ENCODE results near the gene ADAM19.
"Not testable (repeated sequence)": the region's sequence is repeated elsewhere in the genome, so short reads cannot be mapped to it uniquely, and the experiment has no call there.

ADAM19 gene

DNA sequence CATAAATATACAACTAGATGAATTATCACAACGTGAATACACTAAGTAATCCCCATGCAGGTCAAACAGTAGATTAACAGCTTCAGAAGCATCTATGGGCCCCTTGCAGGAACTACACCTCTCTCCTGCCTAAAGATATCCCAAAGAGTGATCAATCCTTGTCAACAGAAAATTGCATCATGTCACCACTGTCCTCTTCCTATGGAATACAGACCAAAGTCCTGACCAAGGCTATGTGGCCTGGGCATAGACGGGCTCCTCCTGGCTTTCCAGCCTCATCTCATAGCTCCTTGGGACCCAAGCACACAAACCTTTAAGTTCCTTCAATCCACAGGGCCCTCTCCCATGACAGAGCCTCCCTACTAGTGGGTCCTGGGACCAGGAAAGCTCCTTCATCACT, 90.2 kb downstream of the ADAM19 start:
- no peak for DNase-seq (ENCODE audit: low read depth)

DNA sequence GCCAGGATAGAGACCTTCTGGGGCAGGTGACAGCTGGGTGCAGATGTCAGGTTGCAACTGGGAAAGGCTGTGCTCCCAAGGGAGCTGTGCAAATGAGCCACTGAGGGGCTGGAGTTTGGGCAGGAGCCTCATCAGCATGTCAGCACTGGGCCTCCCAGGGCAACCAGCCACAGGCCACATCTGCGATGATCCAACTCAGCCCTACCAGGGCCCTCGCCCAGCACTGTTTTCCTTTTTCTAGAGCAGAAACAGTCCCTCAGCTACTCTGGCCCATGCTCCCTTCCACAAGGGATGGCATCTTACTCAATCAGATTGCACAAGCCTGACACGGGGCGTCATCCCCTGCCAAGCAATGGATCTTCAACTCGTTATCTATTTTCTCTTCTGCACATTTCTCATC, 90.8 kb downstream of the ADAM19 start:
- DNase-seq (ENCODE audit: low read depth) = peak; percentile 83

DNA sequence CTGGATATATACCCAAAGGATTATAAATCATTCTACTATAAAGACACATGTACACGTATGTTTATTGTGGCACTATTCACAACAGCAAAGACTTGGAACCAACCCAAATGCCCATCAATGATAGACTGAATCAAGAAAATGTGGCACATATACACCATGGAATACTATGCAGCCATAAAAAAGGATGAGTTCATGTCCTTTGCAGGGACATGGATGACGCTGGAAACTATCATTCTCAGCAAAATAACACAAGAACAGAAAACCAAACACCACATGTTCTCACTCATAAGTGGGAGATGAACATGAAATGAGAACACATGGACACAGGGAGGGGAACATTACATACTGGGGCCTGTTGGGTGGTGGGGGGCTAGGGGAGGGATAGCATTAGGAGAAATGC, 92.9 kb downstream of the ADAM19 start:
- DNase-seq (ENCODE audit: low read depth) = not testable (repeated sequence)

DNA sequence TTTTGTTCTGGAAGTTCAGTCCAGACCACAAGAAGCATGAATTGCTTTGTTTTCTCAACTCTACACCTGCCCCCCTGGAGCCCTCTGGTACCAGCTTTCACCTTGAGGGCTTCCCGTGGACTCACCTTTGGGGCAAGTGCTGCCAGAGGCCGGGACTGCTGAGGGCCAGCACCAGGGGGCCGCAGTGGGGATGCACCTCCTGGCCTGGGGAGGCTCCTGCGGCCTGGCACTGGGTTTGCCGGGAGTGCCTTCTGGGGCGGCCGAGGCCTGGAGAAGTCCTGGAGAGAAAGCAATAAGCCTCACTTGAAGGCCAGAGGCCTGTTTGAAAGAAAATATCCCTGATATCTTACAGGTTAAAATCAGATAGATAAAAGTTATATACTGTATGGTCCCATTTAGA, 93.9 kb downstream of the ADAM19 start:
- DNase-seq (ENCODE audit: low read depth) = no peak

DNA sequence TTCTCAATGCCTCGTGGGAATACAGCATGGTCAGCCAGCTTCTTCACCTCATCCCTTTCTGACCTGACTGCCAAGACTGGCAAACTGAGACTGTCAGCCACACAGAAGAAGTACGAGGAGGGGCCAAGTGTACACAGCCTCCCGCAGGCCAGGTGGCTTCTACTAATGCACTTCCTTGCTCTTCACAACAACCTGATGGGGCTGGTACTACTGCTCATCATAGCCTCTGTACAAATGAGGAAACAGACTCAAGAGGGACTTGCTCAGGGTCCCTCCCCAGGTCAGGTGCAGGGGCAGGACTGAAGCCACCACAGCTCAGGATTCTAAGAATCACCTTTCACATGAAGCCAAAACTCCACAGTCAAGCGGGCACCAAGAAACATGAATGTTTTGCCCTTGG, 94.3 kb downstream of the ADAM19 start:
- DNase-seq (ENCODE audit: low read depth) = no peak

DNA sequence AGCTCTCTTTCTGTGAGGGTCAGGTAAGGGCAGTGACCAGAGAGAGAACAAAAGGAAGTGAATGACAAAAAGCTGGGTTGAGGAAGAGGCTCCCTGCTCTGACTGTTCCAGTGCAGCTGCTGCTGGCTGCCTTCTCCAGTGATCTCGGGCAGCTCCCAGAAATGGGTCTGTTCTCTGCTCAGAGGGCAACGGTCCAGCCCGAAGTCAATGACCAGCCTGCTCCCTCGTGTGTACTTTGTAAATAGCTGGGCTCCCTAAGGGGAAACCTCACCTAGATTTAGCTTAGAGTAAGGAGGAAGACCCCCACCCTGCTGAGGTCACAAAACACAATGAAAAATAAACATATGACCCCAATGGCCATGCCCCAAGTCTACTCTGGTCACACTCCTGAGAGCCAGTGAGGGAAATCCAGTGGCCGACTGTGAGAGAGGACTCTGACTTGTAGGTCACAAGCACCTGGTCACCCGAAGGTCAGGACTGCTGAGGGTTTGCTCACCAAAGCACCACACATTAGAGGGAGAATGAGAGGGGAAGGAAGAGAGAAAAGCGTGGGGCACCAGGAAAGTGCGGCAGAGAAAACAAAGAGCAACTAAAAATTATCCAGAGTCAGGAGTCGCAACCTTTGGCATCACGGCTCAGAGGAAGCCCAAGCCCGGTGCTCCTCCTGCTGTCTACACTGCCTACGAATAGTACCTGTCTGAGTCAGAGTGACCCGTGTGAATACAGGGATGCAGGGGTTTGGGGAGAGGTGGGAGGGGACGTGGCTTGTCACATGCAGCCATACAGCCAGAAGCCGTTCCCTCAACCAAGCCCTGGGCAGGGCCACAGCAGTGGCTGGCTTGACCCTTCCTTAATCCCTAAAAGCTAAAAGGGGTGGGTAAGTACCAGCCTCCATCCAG, 95.7 kb downstream of the ADAM19 start:
- no peak for DNase-seq (ENCODE audit: low read depth)

DNA sequence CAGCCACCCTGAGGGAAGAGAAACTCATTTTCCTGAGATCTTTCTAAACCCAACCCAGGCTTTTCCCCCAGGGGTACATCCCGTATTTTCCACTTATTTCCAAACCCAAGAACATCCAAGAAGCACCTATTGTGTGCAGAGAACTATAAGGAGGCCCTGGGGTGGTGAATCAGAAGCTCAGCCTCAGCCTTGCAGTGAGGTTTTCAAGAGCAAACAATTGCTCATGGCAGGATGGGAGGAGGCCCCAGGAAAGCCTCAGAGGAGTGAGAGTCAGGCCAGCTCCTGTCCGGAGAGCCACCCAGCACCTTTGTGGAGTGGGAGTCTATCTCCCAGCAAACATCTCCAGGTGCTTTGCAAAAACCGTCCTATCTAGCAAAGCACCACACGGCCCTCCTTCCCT, 96.4 kb downstream of the ADAM19 start:
- no peak for DNase-seq (ENCODE audit: low read depth)

DNA sequence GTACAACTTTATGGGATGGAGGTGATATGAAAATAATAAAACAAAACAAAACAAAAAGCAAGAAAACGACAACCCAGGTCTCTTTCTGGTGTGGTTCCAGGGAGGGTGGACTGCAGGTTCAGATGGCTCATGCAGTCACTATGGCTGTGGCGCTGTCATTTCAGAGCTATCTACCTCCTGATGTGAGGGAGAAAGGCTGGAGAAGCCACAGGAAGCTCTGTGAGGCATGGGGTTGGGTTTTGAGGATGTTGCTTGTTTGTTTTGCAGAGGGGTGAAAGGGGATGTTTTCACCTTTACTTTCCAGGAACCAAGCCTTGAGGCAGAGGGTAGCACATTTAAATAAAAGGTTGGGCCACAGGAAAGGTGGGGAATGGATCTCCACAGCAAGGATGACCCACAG, 96.8 kb downstream of the ADAM19 start:
- no peak for DNase-seq (ENCODE audit: low read depth)

DNA sequence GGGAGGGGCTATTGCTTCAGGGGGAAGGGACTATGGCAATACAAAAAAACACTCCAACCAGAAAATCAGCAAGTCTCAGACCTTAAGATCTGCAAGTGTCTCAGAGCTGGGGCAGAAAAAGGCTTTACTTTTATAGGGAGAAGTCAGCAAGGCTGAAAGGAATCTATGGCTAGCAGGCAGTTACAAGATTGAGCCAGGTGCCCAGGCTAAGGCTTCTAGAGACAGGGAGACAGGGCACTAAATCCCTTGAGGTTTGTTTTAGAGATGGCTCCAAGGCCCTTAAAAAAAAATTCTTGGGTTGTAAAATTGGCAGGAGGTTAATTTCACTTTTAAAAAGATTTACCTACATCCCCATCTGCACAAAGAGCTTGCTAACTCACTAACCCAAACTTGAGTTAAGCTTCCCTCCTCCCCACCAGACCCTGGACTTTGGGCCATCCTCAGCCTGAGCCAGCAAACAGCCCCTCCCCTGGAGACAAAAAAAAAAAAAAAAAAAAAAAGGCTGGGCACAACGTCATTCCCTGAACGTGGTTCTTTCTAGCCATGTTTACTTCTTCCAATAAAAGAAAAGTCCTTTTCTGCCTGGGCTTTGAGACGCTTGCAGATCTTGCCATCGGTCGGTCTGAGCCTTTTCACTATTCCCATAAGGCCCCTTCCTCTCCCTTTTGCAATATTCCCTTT, 97.6 kb downstream of the ADAM19 start:
- no peak for DNase-seq (ENCODE audit: low read depth)

DNA sequence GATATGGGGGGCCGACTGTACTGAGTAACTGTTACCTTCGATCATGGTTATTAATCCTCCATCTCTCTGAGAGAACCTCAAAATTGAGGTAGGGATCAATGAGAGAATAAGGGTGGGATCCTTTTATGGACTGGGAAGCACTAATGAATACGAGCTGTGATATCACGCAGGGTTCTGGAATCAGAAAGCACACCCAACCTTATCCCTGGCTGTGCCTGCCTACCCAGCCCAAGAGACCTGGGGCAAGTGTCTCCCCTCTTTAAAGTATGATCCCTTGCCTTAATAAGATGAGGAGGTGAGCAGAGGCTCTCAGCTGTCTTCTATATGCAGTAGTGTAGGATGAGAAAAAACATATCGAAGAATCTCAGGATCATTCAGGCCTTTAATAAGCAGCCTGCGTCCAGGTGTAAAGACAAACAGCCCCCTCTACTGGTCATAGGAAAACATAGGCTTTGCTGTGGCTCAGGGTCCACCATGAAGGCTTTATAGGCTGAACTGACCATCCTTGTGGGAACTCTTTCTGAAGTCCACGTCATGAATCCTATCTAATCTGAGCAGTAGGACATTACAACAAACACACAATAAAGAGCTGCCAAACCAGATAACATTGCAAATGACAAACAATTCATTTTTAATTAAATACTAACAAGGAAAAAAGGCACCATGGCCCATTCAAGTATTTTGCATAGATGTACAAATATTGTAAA, 98.7 kb downstream of the ADAM19 start:
- DNase-seq (ENCODE audit: low read depth) = peak; percentile 71

DNA sequence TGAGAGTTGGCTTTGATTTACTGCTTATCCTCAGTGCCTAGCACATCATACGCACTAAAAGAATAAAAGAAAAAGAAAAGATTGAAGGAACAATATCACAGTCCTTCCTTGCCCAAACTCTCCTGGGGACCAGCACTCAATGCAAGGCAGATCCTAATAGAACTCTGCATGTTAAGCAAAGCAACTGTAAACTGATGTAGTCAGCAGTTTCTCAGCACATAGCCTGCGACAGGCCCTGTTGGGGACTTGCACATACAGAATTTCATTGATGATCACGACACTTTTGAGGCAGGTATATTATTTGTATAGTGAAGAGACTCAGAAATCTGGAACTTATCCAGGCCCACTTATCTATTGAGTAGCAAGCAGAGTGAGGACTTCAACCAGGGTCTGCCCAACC, 100.1 kb downstream of the ADAM19 start:
- DNase-seq (ENCODE audit: low read depth) = no peak

DNA sequence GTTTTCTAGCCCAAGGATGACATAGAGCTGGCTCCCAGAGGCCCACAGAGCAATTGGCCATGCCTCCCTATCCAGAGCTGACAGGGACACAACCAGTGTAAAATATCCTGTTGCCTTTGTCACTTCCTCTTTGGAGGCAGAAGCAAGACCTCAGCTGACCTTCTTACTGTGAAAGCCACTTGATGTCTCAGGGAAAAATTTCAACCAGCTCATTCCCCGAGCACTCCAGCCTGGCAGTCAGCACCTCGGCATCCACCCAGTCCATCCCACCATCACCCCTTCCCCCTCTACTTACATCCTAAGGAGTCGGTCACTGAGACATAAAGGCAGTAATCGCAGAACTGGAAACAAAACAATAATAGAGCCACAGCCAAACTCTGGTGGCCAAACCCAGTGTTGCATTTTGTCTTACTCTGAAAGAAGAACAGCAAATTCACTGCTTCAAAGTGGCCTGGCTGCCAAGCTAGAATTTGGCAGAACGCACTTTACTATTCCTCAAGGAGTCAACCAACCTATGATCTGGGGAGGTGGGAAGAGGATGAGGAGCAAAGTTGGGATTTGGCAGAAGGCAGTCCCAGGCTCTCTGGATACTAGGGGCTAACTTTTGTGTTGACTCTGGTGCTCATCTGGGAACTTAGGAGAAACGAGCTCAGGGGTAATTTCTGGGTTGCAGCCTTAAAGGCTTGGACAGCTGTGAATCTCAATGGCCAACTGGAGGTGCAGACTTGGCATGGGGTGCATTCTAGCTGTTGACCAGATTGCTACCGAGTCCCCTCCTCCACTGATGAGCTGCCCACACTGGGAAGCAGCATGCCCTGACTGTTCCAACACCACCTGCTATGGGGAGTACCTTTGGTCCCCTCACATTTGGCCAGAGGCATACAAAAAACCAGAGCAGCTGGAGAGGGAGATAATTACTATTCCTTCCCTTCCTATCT, 101.9 kb downstream of the ADAM19 start:
- no peak for DNase-seq (ENCODE audit: low read depth)

DNA sequence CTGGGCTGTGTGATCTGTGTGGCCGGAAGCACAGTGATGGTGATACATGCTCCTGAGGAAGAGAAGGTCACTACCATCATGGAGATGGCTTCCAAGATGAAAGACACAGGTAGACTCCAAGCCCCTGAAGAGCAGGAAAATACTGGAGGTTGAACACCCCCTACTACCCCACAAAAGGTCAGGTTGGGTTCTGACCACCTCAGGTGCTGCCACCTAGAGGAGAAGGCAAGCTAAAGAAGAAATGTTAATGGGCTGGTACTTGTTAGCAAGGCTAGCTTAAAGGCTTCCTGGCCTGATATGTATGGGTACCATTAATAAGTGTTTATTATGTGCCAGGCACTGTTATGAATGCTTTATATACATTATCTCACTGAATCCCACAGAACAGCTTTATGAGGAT, 103.9 kb downstream of the ADAM19 start:
- peak; percentile 32 for DNase-seq (ENCODE audit: low read depth)

DNA sequence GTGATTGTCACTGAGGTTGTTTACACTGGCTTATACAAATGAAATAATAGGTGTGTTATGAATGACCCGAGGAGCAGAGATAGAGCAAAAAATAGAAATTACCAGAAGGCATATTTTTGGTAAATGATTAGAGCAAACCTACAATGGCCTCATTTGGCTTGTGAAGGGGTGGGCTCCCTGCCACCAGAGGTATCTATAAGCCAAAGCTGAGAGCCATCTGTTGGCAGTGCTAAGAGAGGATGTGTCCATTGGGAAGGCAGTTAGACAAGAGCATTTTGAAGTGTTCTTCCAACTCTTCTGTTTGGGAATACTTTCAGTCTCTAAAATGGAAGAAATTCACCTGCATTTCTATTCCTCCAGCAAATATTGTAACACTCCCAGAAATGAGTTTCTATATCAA, 104.9 kb downstream of the ADAM19 start:
- no peak for DNase-seq (ENCODE audit: low read depth)

DNA sequence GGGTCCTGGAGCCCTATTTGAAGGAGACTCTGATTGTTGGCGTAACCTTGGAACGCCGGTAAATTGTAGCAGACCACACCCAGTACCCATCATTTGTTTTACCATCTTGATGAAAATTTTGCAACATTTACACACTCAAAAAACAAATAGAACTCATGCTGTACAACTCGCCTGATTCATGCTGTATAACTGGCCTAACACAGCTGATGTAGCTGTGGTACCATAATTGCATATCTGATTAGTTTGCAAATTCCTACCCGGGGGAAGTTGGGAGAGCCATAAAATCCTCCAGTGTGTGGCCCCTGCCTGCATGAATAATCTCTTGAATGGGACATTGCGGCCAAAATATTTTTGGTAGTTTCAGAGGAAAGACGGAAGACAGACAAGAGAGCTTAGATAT, 105.9 kb downstream of the ADAM19 start:
- no peak for DNase-seq (ENCODE audit: low read depth)

DNA sequence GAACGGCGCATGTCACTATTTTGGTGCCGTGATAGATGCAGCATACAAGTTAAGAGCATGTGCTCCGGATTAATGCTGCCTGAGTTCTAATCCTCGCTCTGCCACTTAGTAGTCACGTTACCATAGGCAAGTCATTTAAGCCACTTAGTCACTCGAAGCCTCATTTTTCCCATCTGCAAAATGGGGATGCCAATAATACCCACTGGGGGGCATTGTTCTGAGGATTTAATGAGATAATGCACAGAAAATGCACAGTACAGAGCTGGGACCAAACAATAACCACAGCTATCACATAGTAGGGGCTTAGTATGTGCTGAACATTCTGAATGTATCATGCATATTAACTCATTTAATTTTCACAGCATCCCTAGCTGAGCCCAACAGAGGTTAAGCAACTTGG, 106.5 kb downstream of the ADAM19 start:
- no peak for DNase-seq (ENCODE audit: low read depth)

DNA sequence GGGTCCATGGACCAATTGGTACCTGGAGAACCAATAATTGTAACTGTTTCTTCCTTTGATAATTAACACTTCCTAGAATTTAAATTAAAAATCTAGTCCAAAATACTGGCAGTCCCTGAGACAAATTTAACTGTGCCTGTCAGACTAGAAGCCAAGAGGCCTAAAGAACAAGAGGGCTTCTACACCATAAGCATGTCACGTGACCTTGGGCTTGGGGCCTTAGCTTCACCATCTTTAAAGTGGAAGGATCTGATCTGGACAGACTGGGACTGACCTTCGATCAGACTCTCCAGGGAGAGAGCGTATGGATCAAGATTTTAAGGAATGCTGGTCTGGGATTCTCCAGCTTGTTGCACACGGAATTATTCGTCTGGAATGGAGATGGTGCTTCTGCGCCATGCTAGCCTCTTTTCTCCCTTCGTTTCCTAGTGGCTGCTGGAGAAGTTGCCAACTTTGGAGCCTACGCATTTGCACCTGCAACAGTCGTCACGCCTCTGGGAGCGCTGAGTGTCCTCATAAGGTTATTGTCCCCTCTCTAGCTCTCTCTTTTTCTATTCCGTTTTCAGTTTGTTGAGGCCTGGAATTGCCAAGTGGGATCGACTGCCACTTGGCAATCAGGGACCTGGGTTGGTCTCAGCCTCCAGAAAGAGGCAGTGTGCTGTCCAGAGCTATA, 107.1 kb downstream of the ADAM19 start:
- no peak for DNase-seq (ENCODE audit: low read depth)

DNA sequence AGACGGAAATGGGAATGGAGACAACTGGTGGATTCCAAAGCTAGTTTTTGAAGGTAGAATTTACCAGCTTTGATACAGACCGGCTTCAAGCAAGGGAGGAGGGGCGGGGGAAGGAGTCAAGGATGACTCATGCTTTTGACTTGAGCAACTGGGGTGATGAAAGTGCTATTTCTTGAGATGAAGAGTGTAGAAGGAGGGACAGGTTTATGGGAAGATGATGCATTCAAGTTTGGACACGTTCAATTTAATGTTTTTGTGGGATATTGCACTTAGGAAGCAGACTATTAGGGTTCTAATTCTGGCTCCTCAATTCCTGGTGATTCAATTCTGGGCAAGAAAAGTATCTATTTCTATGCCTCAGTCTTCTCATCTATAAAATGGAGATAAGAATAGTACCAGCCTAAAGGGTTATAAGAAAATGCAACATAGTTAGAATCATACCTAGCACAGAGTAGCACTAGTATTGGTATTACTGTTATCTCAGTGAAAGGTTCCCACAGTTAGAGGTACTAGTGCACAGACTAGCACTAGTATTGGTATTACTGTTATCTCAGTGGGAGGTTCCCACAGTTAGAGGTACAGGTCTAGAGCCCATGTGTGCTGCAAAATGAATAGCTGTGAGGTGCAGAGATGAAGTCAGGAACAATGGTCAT, 110.9 kb downstream of the ADAM19 start:
- DNase-seq (ENCODE audit: low read depth) = peak; percentile 90

DNA sequence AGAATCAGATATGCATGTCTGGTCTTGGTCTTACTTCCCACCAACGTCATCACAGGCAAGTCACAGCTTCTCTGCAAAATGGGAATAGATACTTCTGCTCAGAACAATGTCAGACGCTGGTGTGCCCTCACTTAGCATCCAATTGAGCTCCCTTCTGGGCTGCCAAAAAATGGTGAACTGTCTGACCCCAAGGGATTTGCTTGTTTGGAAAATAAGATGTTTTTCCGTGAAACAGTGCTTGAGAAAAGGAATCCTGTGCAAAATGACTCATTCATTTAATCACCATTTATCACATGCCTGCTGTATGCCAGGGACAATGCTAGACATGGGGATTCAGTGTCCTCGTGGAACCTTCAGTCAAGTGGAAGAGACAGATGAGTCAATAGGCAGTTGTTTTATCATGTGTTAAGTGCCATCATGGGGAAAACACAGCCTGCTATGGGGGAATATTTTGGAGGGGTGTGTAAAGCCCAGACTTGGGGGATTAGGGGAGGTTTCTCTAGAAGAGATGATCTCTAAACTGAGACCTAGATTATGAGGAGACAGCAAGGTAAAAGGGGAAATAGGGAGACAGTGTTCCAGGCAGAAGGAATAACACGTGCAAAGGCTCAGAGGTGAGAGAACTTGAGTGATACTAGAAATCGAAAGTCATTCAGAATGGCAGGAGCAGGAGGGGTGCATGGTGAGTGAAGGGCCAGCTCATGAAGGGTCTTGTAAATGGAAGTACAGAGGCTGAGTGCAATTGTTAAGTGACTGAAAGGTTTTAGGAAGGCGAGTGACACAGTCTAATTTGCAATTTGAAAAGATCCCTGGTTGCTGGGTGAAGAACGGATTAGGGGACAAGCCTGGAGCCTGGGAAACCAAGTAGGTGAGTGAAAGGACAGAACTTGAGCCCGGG, 111.7 kb downstream of the ADAM19 start:
- DNase-seq (ENCODE audit: low read depth) = peak; percentile 56

DNA sequence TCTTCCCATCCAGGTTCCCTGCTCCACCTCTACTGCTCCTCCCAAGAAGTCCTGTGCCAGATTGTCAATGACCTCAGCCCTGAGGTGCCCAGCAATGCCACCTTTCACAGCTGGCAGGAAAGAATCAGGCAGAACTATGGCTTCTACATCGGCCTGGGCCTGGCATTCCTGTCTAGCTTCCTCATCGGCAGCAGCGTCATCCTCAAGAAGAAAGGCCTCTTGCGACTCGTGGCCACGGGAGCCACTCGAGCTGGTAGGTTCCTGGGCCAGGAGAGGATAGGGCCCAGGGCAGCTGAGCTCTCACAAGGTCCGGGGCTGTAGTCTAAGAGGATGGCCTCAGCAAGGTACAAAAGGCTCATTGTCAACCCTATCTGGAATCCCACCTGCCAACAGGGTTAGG, 112.5 kb downstream of the ADAM19 start:
- DNase-seq (ENCODE audit: low read depth) = no peak

Data from amniotic epithelial cell (primary cell).